Lung (tissue), 16 donors: ENCODE data around the gene SCARF1. TPM values are rescaled to one million over a fixed set of nuclear protein-coding genes. Genes with fewer than 3 reads are reported as not detected.
A peak's percentile ranks its signal among the peaks of the same experiment; 100 is the strongest.
"Not testable (repeated sequence)": the region's sequence is repeated elsewhere in the genome, so short reads cannot be mapped to it uniquely, and the experiment has no call there.

Source experiments
- ATAC-seq: fragments of 200-7000 bp; cut with Tn5 transposase; one replicate; pipeline ENCODE4 v1.9.1; 2020; ENCODE audit warnings: moderate number of reproducible peaks; ENCODE audit not compliant: insufficient read depth, low FRiP score
- DNase-seq, 3 donors: peaks; one replicate each; pipeline ENCODE4 v3.0.0-alpha.2; 2013 to 2017
- H3K27ac ChIP-seq, 2 donors: one replicate each; pipeline ENCODE4 v1.5.1; 2013; ENCODE audit warnings: mild to moderate bottlenecking in 2 of 2, moderate library complexity in 2 of 2, control low read depth in 1 of 2, inconsistent platforms in 1 of 2, low read depth in 1 of 2, low read length in 1 of 2
- H3K27me3 ChIP-seq, 3 donors: one replicate each; pipeline ENCODE4 v1.5.1; 2013; ENCODE audit warnings: low read length in 2 of 3; ENCODE audit not compliant: control insufficient read depth in 3 of 3, insufficient read depth in 3 of 3
- H3K36me3 ChIP-seq, 4 donors: one replicate each; pipeline ENCODE4 v1.5.1; 2013; ENCODE audit warnings: low read length in 4 of 4, mild to moderate bottlenecking in 1 of 4, moderate library complexity in 1 of 4; ENCODE audit not compliant: control insufficient read depth in 4 of 4, insufficient read depth in 4 of 4
- H3K4me1 ChIP-seq, 5 donors: one replicate each; pipeline ENCODE4 v1.5.1; 2013; ENCODE audit warnings: low read length in 5 of 5, mild to moderate bottlenecking in 2 of 5, moderate library complexity in 1 of 5; ENCODE audit not compliant: control insufficient read depth in 5 of 5, insufficient read depth in 5 of 5
- H3K4me3 ChIP-seq: one replicate; pipeline ENCODE4 v1.5.1; 2013; ENCODE audit warnings: mild to moderate bottlenecking, control low read depth, moderate library complexity
- H3K9ac ChIP-seq, 2 donors: one replicate each; pipeline ENCODE4 v1.5.1; 2013; ENCODE audit warnings: low read length in 2 of 2, control low read depth in 1 of 2; ENCODE audit not compliant: insufficient read depth in 1 of 2
- H3K9me3 ChIP-seq, 4 donors: one replicate each; pipeline ENCODE4 v1.5.1; 2013; ENCODE audit warnings: low read length in 3 of 4, mild to moderate bottlenecking in 1 of 4, moderate library complexity in 1 of 4; ENCODE audit not compliant: control insufficient read depth in 4 of 4, insufficient read depth in 3 of 4
- CTCF ChIP-seq: IDR thresholded peaks from 2 replicates; pipeline ENCODE4 v1.5.1; 2012; ENCODE audit warnings: mild to moderate bottlenecking; ENCODE audit errors: control extremely low read depth, extremely low read depth
- WGBS, 2 donors: extraction: QIAGEN DNeasy Blood & Tissue Kit; methylation state at CpG; one replicate each; pipeline ENCODE4 v1.1.7; 2013; 5-methylcytosine and 5-hydroxymethylcytosine counted together
- long read RNA-seq, 5 donors: transcript quantifications; one replicate each; lab custom pipeline, GENCODE V29; 2026
- polyA plus RNA-seq, 2 donors: library from polyadenylated mRNA; stranded (reverse); fragments of 200-250 nt; gene quantifications; one replicate each; pipeline ENCODE4 v1.2.1, GENCODE V29; 2013
- total RNA-seq, 2 donors: library from RNA; depleted of rRNA in 1 of 2; stranded (reverse); fragments of >200 nt in 1 of 2; gene quantifications; one replicate each; pipeline ENCODE4 v1.2.1, GENCODE V29; 2014 to 2021
- donor health status: control.
- donor health status: control.
- donor health status: Bipolar disorder and iron deficiency.
- donor health status: healthy.
- donor health status: DM: yes; HTN: yes; CAD: no.

Gene SCARF1
- total RNA-seq = 10 to 100 TPM; 34.2 to 39.7 TPM
- 10 to 100 TPM; 17.1 to 24.5 TPM for polyA plus RNA-seq
- long read RNA-seq, donor 1, partial matches to known transcripts = 0 of 6 reads
- long read RNA-seq, donor 1, other reads (novel, unspliced or antisense) = 0 of 6 reads
- long read RNA-seq, donor 2, partial matches to known transcripts = 0 of 3 reads
- long read RNA-seq, donor 2, other reads (novel, unspliced or antisense) = 0 of 3 reads
- long read RNA-seq, donor 3, partial matches to known transcripts = 0 of 2 reads
- long read RNA-seq, donor 3, other reads (novel, unspliced or antisense) = 0 of 2 reads
- long read RNA-seq, donor 4, partial matches to known transcripts = 0 of 1 reads
- long read RNA-seq, donor 4, other reads (novel, unspliced or antisense) = 0 of 1 reads
- long read RNA-seq, donor 5, partial matches to known transcripts = 0 of 4 reads
- long read RNA-seq, donor 5, other reads (novel, unspliced or antisense) = 0 of 4 reads

- DNase-seq (peak in 2 of 3 donors; percentile 34 to 59), ATAC-seq (no peak)
- 20 to 39% methylated on average over 25 of the region's 25 CpGs for WGBS, 2 donors
- H3K27me3 ChIP-seq = no peaks in the 10 kb centered on the region
- no peak for TF ChIP-seq CTCF
- peak within 1 kb of the TSS in 1 of 2 donors; percentile 13 for H3K9ac ChIP-seq
- H3K36me3 ChIP-seq = peaks cover 0 to 3% (median 2%) of the 10 kb centered on the region in 4 donors
- H3K9me3 ChIP-seq = no peaks in the 10 kb centered on the region
- H3K4me3 ChIP-seq = peak within 1 kb of the TSS; percentile 37
- peaks cover 3 to 40% (median 22%) of the 10 kb centered on the region in 5 donors for H3K4me1 ChIP-seq
- peak within 1 kb of the TSS; percentile 68 to 89 for H3K27ac ChIP-seq
These were observed at the start of gene SCARF1 for GRCh38 chr17:1645207-1646171. Gene SCARF1 (minus strand): TSS chr17:1645732. CDS start chr17:1645697, 35 bp downstream.

GRCh38 chr17:1693339-1693738 lies 47.8 kb upstream of the SCARF1 start:
- no peaks in the 10 kb centered on the region for H3K9me3 ChIP-seq
- no peak overlapping the region for H3K27ac ChIP-seq
- no peaks in the 10 kb centered on the region for H3K36me3 ChIP-seq
- no peak overlapping the region for H3K9ac ChIP-seq
- WGBS, 2 donors = 92 to 94% methylated on average over 7 of the region's 7 CpGs
- no peaks in the 10 kb centered on the region for H3K4me1 ChIP-seq
- H3K4me3 ChIP-seq = no peak overlapping the region
- no peaks in the 10 kb centered on the region for H3K27me3 ChIP-seq
- no peak for TF ChIP-seq CTCF
- no peak for ATAC-seq
- DNase-seq = no peak

- Histone ChIP-seq H3K27me3 (no peaks in the 10 kb centered on the region), H3K36me3 (no peaks in the 10 kb centered on the region), H3K9me3 (no peaks in the 10 kb centered on the region), H3K4me1 (no peaks in the 10 kb centered on the region), H3K27ac (no peak overlapping the region), H3K4me3 (no peak overlapping the region), H3K9ac (no peak overlapping the region)
- TF ChIP-seq CTCF = no peak
- WGBS, 2 donors = 93 to 94% methylated on average over 4 to 6 of the region's 8 CpGs
- DNase-seq (no peak), ATAC-seq (no peak)
These were observed 45.2 kb upstream of the SCARF1 start for GRCh38 chr17:1690544-1691221.

GRCh38 chr17:1688405-1688804 lies 42.9 kb upstream of the SCARF1 start:
- not testable (repeated sequence) for H3K4me3 ChIP-seq, H3K9me3 ChIP-seq, H3K4me1 ChIP-seq, DNase-seq, ATAC-seq, H3K36me3 ChIP-seq, H3K9ac ChIP-seq, H3K27me3 ChIP-seq, H3K27ac ChIP-seq
- 75 to 84% methylated on average over 6 of the region's 6 CpGs for WGBS, 2 donors
